ENCODE measurements around the gene SIGLEC10.

DNA sequence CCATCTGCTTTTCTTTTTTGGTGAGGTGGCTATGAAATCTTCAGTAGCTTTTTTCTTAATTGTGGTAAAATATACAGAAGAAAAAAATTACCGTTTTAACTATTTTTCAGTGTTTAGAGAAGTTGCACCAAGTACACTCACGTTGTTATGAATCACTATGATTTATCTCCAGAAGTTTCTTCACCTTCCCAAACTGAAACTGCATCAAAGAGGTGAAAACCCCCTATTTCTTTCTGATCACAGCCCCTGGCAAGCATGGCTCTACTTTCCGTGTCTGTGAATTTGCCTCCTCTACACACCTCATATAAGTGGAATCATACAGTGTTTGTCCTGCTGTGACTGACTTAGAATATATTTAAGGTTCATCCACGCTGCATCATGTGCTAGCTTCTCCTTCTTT is 15.6 kb upstream of the SIGLEC10 start:
- TF ChIP-seq, protein P1, sequence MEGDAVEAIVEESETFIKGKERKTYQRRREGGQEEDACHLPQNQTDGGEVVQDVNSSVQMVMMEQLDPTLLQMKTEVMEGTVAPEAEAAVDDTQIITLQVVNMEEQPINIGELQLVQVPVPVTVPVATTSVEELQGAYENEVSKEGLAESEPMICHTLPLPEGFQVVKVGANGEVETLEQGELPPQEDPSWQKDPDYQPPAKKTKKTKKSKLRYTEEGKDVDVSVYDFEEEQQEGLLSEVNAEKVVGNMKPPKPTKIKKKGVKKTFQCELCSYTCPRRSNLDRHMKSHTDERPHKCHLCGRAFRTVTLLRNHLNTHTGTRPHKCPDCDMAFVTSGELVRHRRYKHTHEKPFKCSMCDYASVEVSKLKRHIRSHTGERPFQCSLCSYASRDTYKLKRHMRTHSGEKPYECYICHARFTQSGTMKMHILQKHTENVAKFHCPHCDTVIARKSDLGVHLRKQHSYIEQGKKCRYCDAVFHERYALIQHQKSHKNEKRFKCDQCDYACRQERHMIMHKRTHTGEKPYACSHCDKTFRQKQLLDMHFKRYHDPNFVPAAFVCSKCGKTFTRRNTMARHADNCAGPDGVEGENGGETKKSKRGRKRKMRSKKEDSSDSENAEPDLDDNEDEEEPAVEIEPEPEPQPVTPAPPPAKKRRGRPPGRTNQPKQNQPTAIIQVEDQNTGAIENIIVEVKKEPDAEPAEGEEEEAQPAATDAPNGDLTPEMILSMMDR (IDR thresholded peaks at IDR 0.05) = no peak
- TF ChIP-seq POLR2A (IDR thresholded peaks at IDR 0.05) = no peak

Measured in tibial nerve (tissue), 3 donors.